ENCODE measurements around the gene TTC28.

Gene TTC28

GRCh38 chr22:28296452-28296851 lies 383.2 kb downstream of the TTC28 start:
- H3K4me1 ChIP-seq: peaks cover 36% of the 10 kb centered on the region
- no peaks in the 10 kb centered on the region for H3K36me3 ChIP-seq
- peak overlapping the region; percentile 77 for H3K4me2 ChIP-seq
- H3K27me3 ChIP-seq: no peaks in the 10 kb centered on the region
- no peaks in the 10 kb centered on the region for H4K20me1 ChIP-seq
- no peak for TF ChIP-seq Cebpa-rat (IDR thresholded peaks at IDR 0.05)
- no peak overlapping the region for H3K4me3 ChIP-seq
- no peak overlapping the region for H3K27ac ChIP-seq
- no peaks in the 10 kb centered on the region for H3K9me3 ChIP-seq
- H3K9ac ChIP-seq: no peak overlapping the region

GRCh38 chr22:28283068-28283654 lies 396.5 kb downstream of the TTC28 start:
- no peak overlapping the region for H3K4me3 ChIP-seq
- peak overlapping the region; percentile 9; the same call in 1 of the 2 replicates for H3K4me2 ChIP-seq
- no peaks in the 10 kb centered on the region for H4K20me1 ChIP-seq
- no peak overlapping the region for H3K9ac ChIP-seq
- TF ChIP-seq Cebpa-rat (IDR thresholded peaks at IDR 0.05): no peak
- H3K9me3 ChIP-seq: no peaks in the 10 kb centered on the region
- H3K27me3 ChIP-seq: no peaks in the 10 kb centered on the region
- H3K36me3 ChIP-seq: no peaks in the 10 kb centered on the region
- H3K27ac ChIP-seq: no peak overlapping the region
- H3K4me1 ChIP-seq: peaks cover 14% of the 10 kb centered on the region

GRCh38 chr22:28282405-28283067 lies 397.1 kb downstream of the TTC28 start:
- no peaks in the 10 kb centered on the region for H3K36me3 ChIP-seq
- peak overlapping the region; percentile 9; the same call in 1 of the 2 replicates for H3K4me2 ChIP-seq
- no peak overlapping the region for H3K27ac ChIP-seq
- TF ChIP-seq Cebpa-rat (IDR thresholded peaks at IDR 0.05): no peak
- no peak overlapping the region for H3K9ac ChIP-seq
- H3K4me1 ChIP-seq: peaks cover 14% of the 10 kb centered on the region
- no peaks in the 10 kb centered on the region for H3K27me3 ChIP-seq
- H4K20me1 ChIP-seq: no peaks in the 10 kb centered on the region
- no peaks in the 10 kb centered on the region for H3K9me3 ChIP-seq
- no peak overlapping the region for H3K4me3 ChIP-seq

GRCh38 chr22:28279888-28280287 lies 399.8 kb downstream of the TTC28 start:
- no peaks in the 10 kb centered on the region for H3K9me3 ChIP-seq
- no peak overlapping the region for H3K4me3 ChIP-seq
- H3K27me3 ChIP-seq: no peaks in the 10 kb centered on the region
- H3K4me1 ChIP-seq: peaks cover 14% of the 10 kb centered on the region
- no peaks in the 10 kb centered on the region for H4K20me1 ChIP-seq
- no peak overlapping the region for H3K4me2 ChIP-seq
- H3K27ac ChIP-seq: no peak overlapping the region
- H3K9ac ChIP-seq: no peak overlapping the region
- H3K36me3 ChIP-seq: no peaks in the 10 kb centered on the region
- no peak for TF ChIP-seq Cebpa-rat (IDR thresholded peaks at IDR 0.05)

- Histone ChIP-seq H3K36me3 (no peaks in the 10 kb centered on the region), H3K27me3 (no peaks in the 10 kb centered on the region), H3K4me2 (0 out of 2 replicates have a peak overlapping the region, but pooled peaks have one; percentile 0), H3K27ac (no peak overlapping the region), H3K4me3 (no peak overlapping the region), H4K20me1 (no peaks in the 10 kb centered on the region), H3K9ac (no peak overlapping the region), H3K4me1 (peaks cover 8% of the 10 kb centered on the region; the same call in 1 of the 2 replicates), H3K9me3 (no peaks in the 10 kb centered on the region)
- no peak for TF ChIP-seq Cebpa-rat (IDR thresholded peaks at IDR 0.05)
Measured at GRCh38 chr22:28269277-28269676, 410.4 kb downstream of the TTC28 start.

GRCh38 chr22:28268850-28269249 lies 410.8 kb downstream of the TTC28 start:
- H4K20me1 ChIP-seq: no peaks in the 10 kb centered on the region
- H3K27me3 ChIP-seq: no peaks in the 10 kb centered on the region
- no peak overlapping the region for H3K9ac ChIP-seq
- no peak for TF ChIP-seq Cebpa-rat (IDR thresholded peaks at IDR 0.05)
- no peaks in the 10 kb centered on the region; the same call in 1 of the 2 replicates for H3K9me3 ChIP-seq
- no peak overlapping the region for H3K4me3 ChIP-seq
- H3K36me3 ChIP-seq: no peaks in the 10 kb centered on the region
- H3K27ac ChIP-seq: no peak overlapping the region
- H3K4me2 ChIP-seq: 0 out of 2 replicates have a peak overlapping the region, but pooled peaks have one; percentile 0
- peaks cover 8% of the 10 kb centered on the region; the same call in 1 of the 2 replicates for H3K4me1 ChIP-seq

GRCh38 chr22:28268171-28268570 lies 411.5 kb downstream of the TTC28 start:
- Histone ChIP-seq H3K9ac (no peak overlapping the region), H3K27me3 (no peaks in the 10 kb centered on the region), H4K20me1 (no peaks in the 10 kb centered on the region), H3K4me2 (no peak overlapping the region), H3K36me3 (no peaks in the 10 kb centered on the region), H3K4me3 (no peak overlapping the region), H3K9me3 (no peaks in the 10 kb centered on the region; the same call in 1 of the 2 replicates), H3K4me1 (peaks cover 8% of the 10 kb centered on the region; the same call in 1 of the 2 replicates), H3K27ac (no peak overlapping the region)
- no peak for TF ChIP-seq Cebpa-rat (IDR thresholded peaks at IDR 0.05)

- Histone ChIP-seq H3K27ac (no peak overlapping the region), H3K4me3 (no peak overlapping the region), H3K36me3 (no peaks in the 10 kb centered on the region), H3K27me3 (no peaks in the 10 kb centered on the region), H3K4me2 (no peak overlapping the region), H3K4me1 (peaks cover under 1% of the 10 kb centered on the region; the same call in 1 of the 2 replicates), H3K9ac (no peak overlapping the region), H3K9me3 (no peaks in the 10 kb centered on the region; the same call in 1 of the 2 replicates), H4K20me1 (no peaks in the 10 kb centered on the region)
- no peak for TF ChIP-seq Cebpa-rat (IDR thresholded peaks at IDR 0.05)
Measured at GRCh38 chr22:28260619-28261018, 419.0 kb downstream of the TTC28 start.

GRCh38 chr22:28259774-28260312 lies 419.8 kb downstream of the TTC28 start:
- Histone ChIP-seq H3K4me2 (no peak overlapping the region), H4K20me1 (no peaks in the 10 kb centered on the region), H3K27ac (no peak overlapping the region), H3K27me3 (no peaks in the 10 kb centered on the region), H3K9ac (no peak overlapping the region), H3K4me3 (no peak overlapping the region), H3K9me3 (no peaks in the 10 kb centered on the region; the same call in 1 of the 2 replicates), H3K36me3 (no peaks in the 10 kb centered on the region), H3K4me1 (no peaks in the 10 kb centered on the region)
- no peak for TF ChIP-seq Cebpa-rat (IDR thresholded peaks at IDR 0.05)

- Histone ChIP-seq H4K20me1 (no peaks in the 10 kb centered on the region), H3K27ac (no peak overlapping the region), H3K4me2 (no peak overlapping the region), H3K36me3 (no peaks in the 10 kb centered on the region), H3K9me3 (no peaks in the 10 kb centered on the region), H3K27me3 (no peaks in the 10 kb centered on the region), H3K4me3 (no peak overlapping the region), H3K9ac (no peak overlapping the region), H3K4me1 (no peaks in the 10 kb centered on the region)
- no peak for TF ChIP-seq Cebpa-rat (IDR thresholded peaks at IDR 0.05)
Measured at GRCh38 chr22:28254396-28254795, 425.2 kb downstream of the TTC28 start.

Measured in BLaER1 (cell line).